H1 (cell line): ENCODE results near the gene TCF4.

Experiments used
- EZH2 ChIP-seq: fragments of 200-600 bp; sonication (generic); IDR thresholded peaks from 2 replicates; pipeline ENCODE4 v1.7.1; 2012; ENCODE audit warnings: low read depth, mild to moderate bottlenecking, moderate library complexity, low read length, inconsistent platforms; ENCODE audit not compliant: severe bottlenecking
- HDAC2 ChIP-seq, 2 experiments: fragments of 300-600 bp in 1 of 2; sonication (generic) in 1 of 2; IDR thresholded peaks; 2 replicates each; pipeline ENCODE4 v1.6.1; 2011 to 2012; ENCODE audit warnings: low read depth in 2 of 2, low read length in 2 of 2, mild to moderate bottlenecking in 2 of 2, moderate library complexity in 2 of 2, borderline replicate concordance in 1 of 2, inconsistent platforms in 1 of 2
- POLR2A ChIP-seq, 2 experiments: IDR thresholded peaks; 1 replicate in 1 of 2; 2 replicates in 1 of 2; pipeline ENCODE4 v1.6.1; 2011; ENCODE audit warnings: low read depth in 2 of 2, low read length in 2 of 2, mild to moderate bottlenecking in 2 of 2; ENCODE audit errors: control extremely low read depth in 1 of 2
- ZNF274 ChIP-seq: IDR thresholded peaks from 2 replicates; pipeline ENCODE4 v1.7.0; 2012; ENCODE audit warnings: low read length, borderline replicate concordance; ENCODE audit errors: extremely low read depth
- TF ChIP-seq, protein P1 (sequence below), 3 experiments: IDR thresholded peaks; 1 replicate in 2 of 3; 2 replicates in 1 of 3; pipeline versions ENCODE4 v1.5.1 to v1.6.1; 2011; ENCODE audit warnings: low read length in 3 of 3, mild to moderate bottlenecking in 3 of 3, inconsistent platforms in 2 of 3, low read depth in 1 of 3, moderate library complexity in 1 of 3; ENCODE audit not compliant: insufficient read depth in 1 of 3; ENCODE audit errors: control extremely low read depth in 1 of 3

DNA sequence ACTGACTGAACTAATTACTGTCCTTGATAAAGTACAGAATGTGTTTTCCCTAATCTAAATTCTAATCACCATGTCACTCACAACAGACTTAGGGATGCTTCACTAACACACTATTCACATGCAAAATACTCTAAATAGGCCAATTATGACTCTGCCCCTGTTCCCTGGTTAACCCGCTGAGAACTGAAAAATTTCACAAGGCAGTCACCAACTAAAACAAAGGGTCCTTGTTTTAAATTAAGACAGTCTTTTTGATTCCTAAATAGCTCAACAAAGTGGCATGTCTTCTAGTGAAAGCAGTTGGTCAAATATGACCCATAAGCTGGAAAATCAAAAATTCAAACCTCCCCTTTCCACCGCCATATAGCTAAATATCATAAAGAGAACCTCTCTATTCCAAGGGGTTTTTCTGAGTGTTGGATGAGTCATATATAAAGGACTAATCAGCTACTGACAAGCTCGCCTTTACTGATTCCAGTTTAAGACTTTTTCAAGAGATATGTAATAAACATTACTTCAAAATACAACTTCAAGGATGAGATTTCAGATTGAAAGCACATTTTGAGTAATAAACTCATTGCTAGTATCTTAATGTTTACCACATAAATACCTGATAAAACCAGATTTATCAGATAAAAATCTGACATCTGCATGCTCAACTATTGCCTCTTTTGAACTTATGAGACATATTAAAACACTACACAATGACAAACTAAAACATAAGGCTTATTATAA lies 235.8 kb downstream of the TCF4 start:
- TF ChIP-seq ZNF274 = no peak
- TF ChIP-seq, protein P1, sequence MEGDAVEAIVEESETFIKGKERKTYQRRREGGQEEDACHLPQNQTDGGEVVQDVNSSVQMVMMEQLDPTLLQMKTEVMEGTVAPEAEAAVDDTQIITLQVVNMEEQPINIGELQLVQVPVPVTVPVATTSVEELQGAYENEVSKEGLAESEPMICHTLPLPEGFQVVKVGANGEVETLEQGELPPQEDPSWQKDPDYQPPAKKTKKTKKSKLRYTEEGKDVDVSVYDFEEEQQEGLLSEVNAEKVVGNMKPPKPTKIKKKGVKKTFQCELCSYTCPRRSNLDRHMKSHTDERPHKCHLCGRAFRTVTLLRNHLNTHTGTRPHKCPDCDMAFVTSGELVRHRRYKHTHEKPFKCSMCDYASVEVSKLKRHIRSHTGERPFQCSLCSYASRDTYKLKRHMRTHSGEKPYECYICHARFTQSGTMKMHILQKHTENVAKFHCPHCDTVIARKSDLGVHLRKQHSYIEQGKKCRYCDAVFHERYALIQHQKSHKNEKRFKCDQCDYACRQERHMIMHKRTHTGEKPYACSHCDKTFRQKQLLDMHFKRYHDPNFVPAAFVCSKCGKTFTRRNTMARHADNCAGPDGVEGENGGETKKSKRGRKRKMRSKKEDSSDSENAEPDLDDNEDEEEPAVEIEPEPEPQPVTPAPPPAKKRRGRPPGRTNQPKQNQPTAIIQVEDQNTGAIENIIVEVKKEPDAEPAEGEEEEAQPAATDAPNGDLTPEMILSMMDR (IDR thresholded peaks at IDR 0.05; ENCODE audit: control extremely low read depth in 1 of 3, insufficient read depth in 1 of 3, low read depth in 1 of 3, low read length in 3 of 3) = no peak
- TF ChIP-seq HDAC2 (IDR thresholded peaks at IDR 0.05; ENCODE audit: borderline replicate concordance in 1 of 2, low read depth in 2 of 2, low read length in 2 of 2) = peak in 1 of 2 experiments; percentile 72; a peak in 1 of 4 replicates
- no peak for TF ChIP-seq POLR2A (IDR thresholded peaks at IDR 0.05; ENCODE audit: control extremely low read depth in 1 of 2, low read depth in 2 of 2, low read length in 2 of 2)
- TF ChIP-seq EZH2 = no peak
